ENCODE measurements around the gene NAT9. TPM values are rescaled to one million over a fixed set of nuclear protein-coding genes. Genes with fewer than 3 reads are reported as not detected.

The NAT9 gene
- polyA plus RNA-seq, 1 experiment, result 33.6 TPM

DNA sequence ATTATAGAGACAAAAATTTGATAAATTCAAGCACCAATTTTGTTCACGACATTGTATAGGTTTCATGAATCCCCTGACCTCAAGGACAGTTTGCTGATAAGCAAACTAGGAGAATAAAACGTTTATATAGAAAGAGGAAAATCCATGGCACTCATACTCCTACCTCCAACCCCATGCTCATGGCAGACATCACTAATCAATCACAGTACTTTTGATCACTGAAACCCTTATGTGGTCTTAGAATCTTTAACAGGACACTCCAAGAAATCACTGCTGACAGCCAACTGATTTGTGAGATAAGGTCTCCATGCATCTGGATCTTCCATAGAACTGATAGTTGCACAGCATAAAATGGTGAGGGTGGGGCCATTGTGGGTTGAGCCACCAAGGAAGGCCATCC, 32.4 kb downstream of the NAT9 start:
- DNase-seq (ENCODE audit: low read depth, low spot score), result no peak
- TF ChIP-seq, protein P1, sequence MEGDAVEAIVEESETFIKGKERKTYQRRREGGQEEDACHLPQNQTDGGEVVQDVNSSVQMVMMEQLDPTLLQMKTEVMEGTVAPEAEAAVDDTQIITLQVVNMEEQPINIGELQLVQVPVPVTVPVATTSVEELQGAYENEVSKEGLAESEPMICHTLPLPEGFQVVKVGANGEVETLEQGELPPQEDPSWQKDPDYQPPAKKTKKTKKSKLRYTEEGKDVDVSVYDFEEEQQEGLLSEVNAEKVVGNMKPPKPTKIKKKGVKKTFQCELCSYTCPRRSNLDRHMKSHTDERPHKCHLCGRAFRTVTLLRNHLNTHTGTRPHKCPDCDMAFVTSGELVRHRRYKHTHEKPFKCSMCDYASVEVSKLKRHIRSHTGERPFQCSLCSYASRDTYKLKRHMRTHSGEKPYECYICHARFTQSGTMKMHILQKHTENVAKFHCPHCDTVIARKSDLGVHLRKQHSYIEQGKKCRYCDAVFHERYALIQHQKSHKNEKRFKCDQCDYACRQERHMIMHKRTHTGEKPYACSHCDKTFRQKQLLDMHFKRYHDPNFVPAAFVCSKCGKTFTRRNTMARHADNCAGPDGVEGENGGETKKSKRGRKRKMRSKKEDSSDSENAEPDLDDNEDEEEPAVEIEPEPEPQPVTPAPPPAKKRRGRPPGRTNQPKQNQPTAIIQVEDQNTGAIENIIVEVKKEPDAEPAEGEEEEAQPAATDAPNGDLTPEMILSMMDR (IDR thresholded peaks at IDR 0.05; ENCODE audit: low read depth, low read length), result no peak
- CTCF ChIA-PET, result interaction anchor here (0.7 to 4.5 kb wide), 10 partner anchors 9 to 215 kb away, joined by 3 to 84 read pairs (median 7); partner anchors contain the start of gene GRIN2C
- Histone ChIP-seq H3K9me3 (ENCODE audit: control insufficient read depth, insufficient read depth, low read length) (no peaks in the 10 kb centered on the region; the same call in 1 of the 2 replicates), H3K27me3 (ENCODE audit: control insufficient read depth, insufficient read depth, low read length) (peaks cover 7% of the 10 kb centered on the region), H3K27ac (ENCODE audit: low read depth, low read length) (no peak overlapping the region), H3K4me3 (ENCODE audit: low read depth, low read length) (no peak overlapping the region)
- POLR2A ChIA-PET, result no interaction called here

DNA sequence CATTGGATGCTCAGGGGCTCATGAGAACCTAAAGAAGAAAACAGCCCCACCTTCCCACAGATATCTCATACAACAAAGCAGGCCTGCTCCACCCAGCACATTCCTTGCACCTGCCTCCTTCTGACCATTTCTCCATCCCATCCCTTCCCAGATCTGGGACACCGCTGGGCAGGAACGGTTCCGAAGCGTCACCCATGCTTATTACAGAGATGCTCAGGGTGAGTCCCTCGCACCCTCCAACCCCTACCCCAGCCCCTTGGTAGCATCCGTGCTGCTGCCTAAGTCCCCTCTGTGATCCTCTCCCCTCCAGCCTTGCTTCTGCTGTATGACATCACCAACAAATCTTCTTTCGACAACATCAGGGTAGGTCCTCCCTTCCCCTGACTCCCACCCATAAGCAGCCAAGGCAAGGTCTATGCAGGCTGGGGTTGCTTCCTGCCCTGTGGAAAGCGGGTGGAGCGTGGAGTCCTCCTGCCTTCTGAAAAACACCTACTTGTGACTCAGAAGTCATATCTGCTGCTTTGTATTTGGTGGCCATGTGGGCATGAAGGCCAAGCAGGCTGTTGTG, 33.1 kb downstream of the NAT9 start:
- H3K9me3 ChIP-seq (ENCODE audit: control insufficient read depth, insufficient read depth, low read length), result no peaks in the 10 kb centered on the region
- no peak overlapping the region for H3K4me3 ChIP-seq (ENCODE audit: low read depth, low read length)
- peaks cover 14% of the 10 kb centered on the region for H3K27me3 ChIP-seq (ENCODE audit: control insufficient read depth, insufficient read depth, low read length)
- no peak overlapping the region for H3K27ac ChIP-seq (ENCODE audit: low read depth, low read length)
- ChIA-PET CTCF (interaction anchor here (1.0 to 2.3 kb wide), 3 partner anchors 33 to 122 kb away, joined by 3 to 11 read pairs (median 9); partner anchors contain the start of gene NAT9), POLR2A (no interaction called here)
- DNase-seq (ENCODE audit: low read depth, low spot score), result no peak
- TF ChIP-seq, protein P1 (IDR thresholded peaks at IDR 0.05; ENCODE audit: low read depth, low read length), result no peak

DNA sequence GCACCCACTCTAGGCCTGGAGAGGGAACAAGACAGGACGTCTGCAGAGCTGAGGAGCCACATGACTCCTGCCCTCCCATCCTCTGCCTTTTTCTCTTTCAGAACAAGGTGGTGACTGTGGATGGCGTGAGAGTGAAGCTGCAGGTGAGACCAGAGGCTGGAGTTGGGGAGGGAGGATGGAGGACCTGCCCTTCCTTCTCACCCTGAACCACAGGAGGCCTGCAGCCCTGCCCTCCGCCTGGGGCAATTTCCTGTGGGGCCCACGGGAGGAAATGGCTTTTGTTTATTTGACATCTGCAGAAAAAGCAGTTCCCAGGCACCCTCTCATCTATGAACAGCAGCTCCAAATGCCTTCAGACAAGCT, 34.0 kb downstream of the NAT9 start:
- H3K9me3 ChIP-seq (ENCODE audit: control insufficient read depth, insufficient read depth, low read length), result no peaks in the 10 kb centered on the region; the same call in 1 of the 2 replicates
- POLR2A ChIA-PET, result no interaction called here
- no peak for DNase-seq (ENCODE audit: low read depth, low spot score)
- H3K4me3 ChIP-seq (ENCODE audit: low read depth, low read length), result no peak overlapping the region
- CTCF ChIA-PET, result interaction anchor here (0.7 to 2.3 kb wide), 4 partner anchors 34 to 123 kb away, joined by 3 to 11 read pairs (median 6); partner anchors contain the start of gene NAT9
- no peak overlapping the region for H3K27ac ChIP-seq (ENCODE audit: low read depth, low read length)
- H3K27me3 ChIP-seq (ENCODE audit: control insufficient read depth, insufficient read depth, low read length), result peaks cover 23% of the 10 kb centered on the region
- TF ChIP-seq, protein P1 (IDR thresholded peaks at IDR 0.05; ENCODE audit: low read depth, low read length), result no peak

DNA sequence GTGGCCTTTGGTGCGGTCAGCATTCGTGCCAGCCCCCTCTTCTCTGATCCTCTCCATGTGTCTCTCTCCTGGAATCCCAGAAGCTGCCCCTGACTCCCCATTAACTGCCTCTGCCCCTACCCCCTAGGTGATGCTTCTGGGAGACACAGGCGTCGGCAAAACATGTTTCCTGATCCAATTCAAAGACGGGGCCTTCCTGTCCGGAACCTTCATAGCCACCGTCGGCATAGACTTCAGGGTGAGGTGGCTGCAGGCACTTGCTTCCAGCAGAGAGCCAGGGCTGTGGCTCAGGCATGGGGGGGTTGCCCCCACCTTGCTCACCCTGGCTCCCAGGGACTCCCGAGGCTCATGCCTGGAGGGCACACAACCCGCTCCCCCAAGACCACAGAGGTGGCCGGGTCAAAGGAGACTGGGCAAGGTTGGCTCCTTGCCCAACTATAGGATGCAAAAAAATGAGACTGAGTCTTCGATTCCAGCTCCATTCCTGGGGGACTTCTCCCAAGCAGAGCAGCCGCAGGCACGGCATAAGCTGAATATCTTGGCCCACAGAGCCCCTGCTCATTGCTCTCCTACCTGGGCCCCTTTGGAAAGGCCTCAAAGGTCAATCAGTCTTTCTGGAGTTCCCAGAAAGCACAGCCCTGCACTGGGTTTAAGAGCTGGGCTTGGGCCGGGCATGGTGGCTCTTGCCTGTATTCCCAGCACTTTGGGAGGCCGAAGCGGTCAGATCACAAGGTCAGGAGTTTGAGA, 35.3 kb downstream of the NAT9 start:
- no peak for DNase-seq (ENCODE audit: low read depth, low spot score)
- H3K27ac ChIP-seq (ENCODE audit: low read depth, low read length), result no peak overlapping the region

More for the DNA sequence above, 35.3 kb downstream of the NAT9 start:
- Histone ChIP-seq H3K4me3 (ENCODE audit: low read depth, low read length) (no peak overlapping the region), H3K27me3 (ENCODE audit: control insufficient read depth, insufficient read depth, low read length) (peaks cover 35% of the 10 kb centered on the region), H3K9me3 (ENCODE audit: control insufficient read depth, insufficient read depth, low read length) (no peaks in the 10 kb centered on the region; the same call in 1 of the 2 replicates)
- CTCF ChIA-PET, result interaction anchor here (0.9 to 2.3 kb wide), 5 partner anchors 30 to 221 kb away, joined by 3 to 11 read pairs (median 4); no protein-coding TSS in a partner anchor
- POLR2A ChIA-PET, result no interaction called here
- TF ChIP-seq, protein P1 (IDR thresholded peaks at IDR 0.05; ENCODE audit: low read depth, low read length), result no peak
